Loucy (cell line): ENCODE data around the gene CPXM2.

Source experiments
- H2AFZ ChIP-seq: fragments of 200-600 bp; sonication (generic); 2 replicates; pipeline ENCODE4 v1.6.0; 2016; ENCODE audit warnings: antibody characterized with exemption, mild to moderate bottlenecking, low read length, moderate library complexity
- H3F3A ChIP-seq: fragments of 200-600 bp; 2 replicates; pipeline ENCODE4 v1.6.0; 2016; ENCODE audit warnings: antibody characterized with exemption, low read depth, mild to moderate bottlenecking
- H3K27me3 ChIP-seq: fragments of 200-600 bp; sonication (generic); 2 replicates; pipeline ENCODE4 v1.6.1; 2014; ENCODE audit warnings: low read length, mild to moderate bottlenecking; ENCODE audit not compliant: insufficient read depth, poor library complexity, severe bottlenecking
- H3K36me3 ChIP-seq: fragments of 200-600 bp; sonication (generic); 2 replicates; pipeline ENCODE4 v1.6.1; 2016; ENCODE audit warnings: low read length; ENCODE audit not compliant: insufficient read depth
- H3K4me1 ChIP-seq: fragments of 200-600 bp; sonication (generic); 2 replicates; pipeline ENCODE4 v1.5.1; 2014; ENCODE audit warnings: low read length, mild to moderate bottlenecking; ENCODE audit not compliant: insufficient read depth, poor library complexity, severe bottlenecking
- H3K4me2 ChIP-seq: fragments of 200-600 bp; sonication (generic); 2 replicates; pipeline ENCODE4 v1.6.0; 2014; ENCODE audit warnings: antibody characterized with exemption, low read length, low read depth, mild to moderate bottlenecking; ENCODE audit not compliant: poor library complexity, severe bottlenecking
- H3K4me3 ChIP-seq: fragments of 200-600 bp; sonication (generic); 2 replicates; pipeline ENCODE4 v1.5.1; 2014; ENCODE audit warnings: low read length, mild to moderate bottlenecking, mixed read lengths; ENCODE audit not compliant: poor library complexity, severe bottlenecking
- H3K79me2 ChIP-seq: fragments of 200-600 bp; sonication (generic); 2 replicates; pipeline ENCODE4 v1.6.1; 2014; ENCODE audit warnings: low read length; ENCODE audit not compliant: insufficient read depth
- H3K9ac ChIP-seq: fragments of 200-600 bp; sonication (generic); 2 replicates; pipeline ENCODE4 v1.6.0; 2014; ENCODE audit warnings: mild to moderate bottlenecking, low read depth, low read length, moderate library complexity; ENCODE audit not compliant: poor library complexity, severe bottlenecking
- H3K9me2 ChIP-seq: fragments of 200-600 bp; sonication (generic); replicated peaks from 2 replicates; pipeline ENCODE4 v1.6.1; 2016; ENCODE audit warnings: low read depth, low read length, mixed read lengths
- H3K9me3 ChIP-seq: fragments of 200-600 bp; sonication (generic); 2 replicates; pipeline ENCODE4 v1.6.1; 2014; ENCODE audit warnings: mild to moderate bottlenecking, antibody characterized with exemption, low read length, low read depth; ENCODE audit not compliant: insufficient read depth
- H4K20me1 ChIP-seq: fragments of 200-600 bp; sonication (generic); 2 replicates; pipeline ENCODE4 v1.6.0; 2014; ENCODE audit warnings: antibody characterized with exemption, low read length, mild to moderate bottlenecking; ENCODE audit not compliant: insufficient read depth, poor library complexity, severe bottlenecking
- CTCF ChIP-seq: fragments of 200-600 bp; sonication (generic); conservative IDR thresholded peaks from 2 replicates; pipeline ENCODE4 v1.5.1; 2014; ENCODE audit warnings: mild to moderate bottlenecking, antibody characterized with exemption, low read length
- EZH2phosphoT487 ChIP-seq: fragments of 200-600 bp; IDR thresholded peaks from 2 replicates; pipeline ENCODE4 v1.6.1; 2018; ENCODE audit warnings: antibody characterized with exemption, mild to moderate bottlenecking, moderate library complexity, borderline replicate concordance

Gene CPXM2

DNA sequence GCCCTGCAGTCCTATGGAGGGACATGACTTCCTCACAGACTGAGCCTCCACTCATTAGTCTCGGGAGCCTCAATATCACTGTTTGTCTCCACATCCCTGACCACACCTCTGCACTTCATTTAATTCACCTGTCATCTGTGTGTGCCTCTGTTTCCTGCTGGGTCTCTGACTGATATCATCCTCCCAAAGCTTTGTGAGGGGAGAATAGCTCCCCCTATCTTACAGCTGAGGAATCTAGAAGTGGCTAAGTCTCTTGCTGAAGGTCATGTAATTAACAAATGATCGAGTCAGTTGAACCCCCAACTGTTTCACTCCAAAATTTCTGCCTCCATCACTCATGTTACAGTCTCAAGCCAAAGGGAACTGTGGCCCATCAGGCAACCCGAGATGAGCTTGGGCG lies 5.5 kb upstream of the CPXM2 start:
- TF ChIP-seq CTCF (peak; percentile 13; the same call in 1 of the 2 replicates), EZH2phosphoT487 (no peak)
- Histone ChIP-seq H4K20me1 (no peaks in the 10 kb centered on the region), H3K79me2 (no peaks in the 10 kb centered on the region), H3K4me1 (no peaks in the 10 kb centered on the region), H3K9ac (no peak overlapping the region), H2AFZ (no peak overlapping the region), H3K27me3 (no peaks in the 10 kb centered on the region), H3K36me3 (no peaks in the 10 kb centered on the region), H3K4me3 (no peak overlapping the region), H3F3A (no peaks in the 10 kb centered on the region), H3K9me2 (no peaks in the 10 kb centered on the region), H3K4me2 (no peak overlapping the region), H3K9me3 (no peaks in the 10 kb centered on the region)

- Histone ChIP-seq H3K36me3 (no peaks in the 10 kb centered on the region), H4K20me1 (no peaks in the 10 kb centered on the region), H3F3A (no peaks in the 10 kb centered on the region), H2AFZ (no peak overlapping the region), H3K9ac (no peak overlapping the region), H3K9me3 (no peaks in the 10 kb centered on the region), H3K4me1 (no peaks in the 10 kb centered on the region), H3K4me3 (no peak overlapping the region), H3K9me2 (no peaks in the 10 kb centered on the region), H3K4me2 (no peak overlapping the region), H3K79me2 (no peaks in the 10 kb centered on the region), H3K27me3 (no peaks in the 10 kb centered on the region)
- TF ChIP-seq CTCF = no peak
- no peak for TF ChIP-seq EZH2phosphoT487
These were observed 4.8 kb upstream of the CPXM2 start for GRCh38 chr10:123896246-123896927.

- H3K9me3 ChIP-seq = no peaks in the 10 kb centered on the region
- no peak overlapping the region for H3K9ac ChIP-seq
- H3K79me2 ChIP-seq = no peaks in the 10 kb centered on the region
- no peaks in the 10 kb centered on the region for H4K20me1 ChIP-seq
- no peaks in the 10 kb centered on the region for H3K4me1 ChIP-seq
- no peak overlapping the region for H2AFZ ChIP-seq
- no peak overlapping the region for H3K4me3 ChIP-seq
- no peaks in the 10 kb centered on the region for H3K27me3 ChIP-seq
- H3F3A ChIP-seq = no peaks in the 10 kb centered on the region
- TF ChIP-seq EZH2phosphoT487 (no peak), CTCF (no peak)
- no peaks in the 10 kb centered on the region for H3K9me2 ChIP-seq
- no peaks in the 10 kb centered on the region for H3K36me3 ChIP-seq
- no peak overlapping the region for H3K4me2 ChIP-seq
These were observed 2.0 kb upstream of the CPXM2 start for GRCh38 chr10:123893651-123894050.
